Measurements from ENCODE around the gene IL12RB2. TPM values are rescaled to one million over a fixed set of nuclear protein-coding genes. Genes with fewer than 3 reads are reported as not detected.
"Not testable (repeated sequence)": the region's sequence is repeated elsewhere in the genome, so short reads cannot be mapped to it uniquely, and the experiment has no call there.

The IL12RB2 gene
- total and polyA plus RNA-seq, 7 donors = 0.13 to 9.5 (median 3.3) TPM

DNA sequence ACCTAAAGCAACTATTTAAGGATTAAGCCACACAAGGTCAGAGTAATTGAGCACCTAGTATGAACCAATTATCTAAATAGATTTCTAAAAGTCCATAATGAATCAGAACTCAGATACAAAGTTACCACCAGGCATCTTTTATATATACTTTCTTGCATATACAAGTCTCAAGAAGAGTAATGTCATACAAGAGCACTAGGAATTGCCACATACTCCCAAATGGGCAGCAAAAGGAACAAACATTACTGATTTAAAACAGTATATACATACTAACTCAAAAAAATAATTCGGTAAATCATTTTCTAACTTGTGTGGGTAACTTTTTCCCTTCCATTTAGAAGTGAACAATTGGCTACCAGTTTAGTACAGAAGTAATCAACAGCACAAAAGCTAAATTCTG is 100.5 kb downstream of the IL12RB2 start:
- DNase-seq (no peak), ATAC-seq (no peak)
- intact Hi-C loops (cut with DNase I) = no loop called here
- TF ChIP-seq, protein P1, sequence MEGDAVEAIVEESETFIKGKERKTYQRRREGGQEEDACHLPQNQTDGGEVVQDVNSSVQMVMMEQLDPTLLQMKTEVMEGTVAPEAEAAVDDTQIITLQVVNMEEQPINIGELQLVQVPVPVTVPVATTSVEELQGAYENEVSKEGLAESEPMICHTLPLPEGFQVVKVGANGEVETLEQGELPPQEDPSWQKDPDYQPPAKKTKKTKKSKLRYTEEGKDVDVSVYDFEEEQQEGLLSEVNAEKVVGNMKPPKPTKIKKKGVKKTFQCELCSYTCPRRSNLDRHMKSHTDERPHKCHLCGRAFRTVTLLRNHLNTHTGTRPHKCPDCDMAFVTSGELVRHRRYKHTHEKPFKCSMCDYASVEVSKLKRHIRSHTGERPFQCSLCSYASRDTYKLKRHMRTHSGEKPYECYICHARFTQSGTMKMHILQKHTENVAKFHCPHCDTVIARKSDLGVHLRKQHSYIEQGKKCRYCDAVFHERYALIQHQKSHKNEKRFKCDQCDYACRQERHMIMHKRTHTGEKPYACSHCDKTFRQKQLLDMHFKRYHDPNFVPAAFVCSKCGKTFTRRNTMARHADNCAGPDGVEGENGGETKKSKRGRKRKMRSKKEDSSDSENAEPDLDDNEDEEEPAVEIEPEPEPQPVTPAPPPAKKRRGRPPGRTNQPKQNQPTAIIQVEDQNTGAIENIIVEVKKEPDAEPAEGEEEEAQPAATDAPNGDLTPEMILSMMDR (IDR thresholded peaks at IDR 0.05) = no peak
- 95 to 99% (median 98%) methylated on average over 1 of the region's 1 CpG for WGBS, 3 donors
- Histone ChIP-seq H3K4me1 (peaks cover 14% of the 10 kb centered on the region), H3K27me3 (ENCODE audit: insufficient read depth in 3 of 3, low read length in 2 of 3) (no peaks in the 10 kb centered on the region), H3K9me3 (no peaks in the 10 kb centered on the region), H3K36me3 (ENCODE audit: insufficient read depth in 1 of 2, low read depth in 1 of 2) (peaks cover 0 to 43% of the 10 kb centered on the region in 2 donors), H3K27ac (no peak overlapping the region), H3K4me3 (no peak overlapping the region)

DNA sequence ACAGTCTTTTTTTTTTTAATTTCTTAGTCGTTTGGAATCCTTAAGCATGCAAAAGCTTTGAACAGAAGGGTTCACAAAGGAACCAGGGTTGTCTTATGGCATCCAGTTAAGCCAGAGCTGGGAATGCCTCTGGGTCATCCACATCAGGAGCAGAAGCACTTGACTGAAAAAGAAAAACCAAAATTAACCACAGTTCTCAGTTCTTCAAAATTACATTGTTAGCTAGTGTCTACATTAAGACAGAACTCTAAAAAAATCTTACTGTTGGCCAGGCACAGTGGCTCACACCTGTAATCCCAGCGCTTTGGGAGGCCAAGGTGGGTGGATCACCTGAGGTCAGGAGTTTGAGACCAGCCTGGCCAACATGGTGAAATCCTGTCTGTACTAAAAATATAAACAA is 105.4 kb downstream of the IL12RB2 start:
- intact Hi-C loops (cut with DNase I); DNase-seq: not testable (repeated sequence)

DNA sequence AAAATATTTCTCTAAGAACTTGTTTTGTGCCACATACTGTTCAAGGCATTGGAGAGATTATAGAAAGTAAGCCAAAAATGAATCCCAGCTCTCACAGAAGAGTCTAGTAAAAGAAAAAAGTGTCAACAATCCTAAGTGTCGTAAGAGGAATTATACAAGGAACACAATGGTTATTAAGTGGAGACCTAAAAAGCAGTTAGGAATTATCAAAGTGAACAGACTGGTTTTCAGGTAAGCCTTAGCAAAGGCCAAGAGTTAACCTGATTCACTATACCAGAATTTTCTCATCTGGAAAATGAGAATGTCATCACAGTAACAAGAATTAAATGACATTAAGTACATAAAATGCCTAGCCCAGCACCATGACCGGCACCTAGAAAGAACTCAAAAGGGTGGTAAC is 106.9 kb downstream of the IL12RB2 start:
- peaks cover 37% of the 10 kb centered on the region for H3K4me1 ChIP-seq
- H3K9me3 ChIP-seq = no peaks in the 10 kb centered on the region
- peaks cover 6 to 100% of the 10 kb centered on the region in 2 donors for H3K36me3 ChIP-seq (ENCODE audit: insufficient read depth in 1 of 2, low read depth in 1 of 2)
- H3K4me3 ChIP-seq = no peak overlapping the region
- H3K27me3 ChIP-seq (ENCODE audit: insufficient read depth in 3 of 3, low read length in 2 of 3) = no peaks in the 10 kb centered on the region
- DNase-seq (no peak), ATAC-seq (no peak)
- no peak overlapping the region for H3K27ac ChIP-seq
- intact Hi-C loops (cut with DNase I) = no loop called here
- TF ChIP-seq, protein P1 (IDR thresholded peaks at IDR 0.05) = no peak
- WGBS, 3 donors = 79 to 97% (median 89%) methylated on average over 2 of the region's 2 CpGs

More for the DNA sequence above, 105.4 kb downstream of the IL12RB2 start:
- ATAC-seq; H3K4me3 ChIP-seq; H3K9me3 ChIP-seq; H3K27ac ChIP-seq; H3K27me3 ChIP-seq (ENCODE audit: insufficient read depth in 3 of 3, low read length in 2 of 3): not testable (repeated sequence)
- WGBS, 3 donors = 66 to 76% (median 73%) methylated on average over 2 of the region's 2 CpGs
- Histone ChIP-seq H3K4me1 (peaks cover 26% of the 10 kb centered on the region), H3K36me3 (ENCODE audit: insufficient read depth in 1 of 2, low read depth in 1 of 2) (peaks cover 6 to 93% of the 10 kb centered on the region in 2 donors)

DNA sequence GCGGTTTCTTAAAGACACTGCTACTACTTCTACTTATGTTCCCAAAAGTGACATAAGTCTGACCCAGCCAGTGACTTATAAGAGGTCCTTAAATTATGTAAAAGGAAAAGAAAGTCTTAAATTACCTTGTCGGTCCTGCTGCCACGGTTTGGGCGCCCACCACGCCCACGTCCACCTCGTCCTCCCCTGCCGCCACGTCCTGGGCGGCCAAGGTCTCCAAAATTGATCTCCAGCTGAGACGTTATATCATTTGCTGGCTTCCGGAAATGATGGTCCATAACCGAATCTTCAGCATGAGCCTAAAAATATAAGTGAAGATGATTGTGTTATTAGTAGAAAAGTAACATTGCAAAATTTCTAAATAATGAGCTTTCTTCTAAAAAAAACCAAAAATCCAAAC is 107.4 kb downstream of the IL12RB2 start:
- Histone ChIP-seq H3K36me3 (ENCODE audit: insufficient read depth in 1 of 2, low read depth in 1 of 2) (peaks cover 6 to 100% of the 10 kb centered on the region in 2 donors), H3K9me3 (no peaks in the 10 kb centered on the region), H3K4me1 (peaks cover 41% of the 10 kb centered on the region), H3K27me3 (ENCODE audit: insufficient read depth in 3 of 3, low read length in 2 of 3) (no peaks in the 10 kb centered on the region), H3K4me3 (no peak overlapping the region), H3K27ac (no peak overlapping the region)
- TF ChIP-seq, protein P1 (IDR thresholded peaks at IDR 0.05) = no peak
- intact Hi-C loops (cut with DNase I) = no loop called here
- no peak for DNase-seq
- WGBS, 3 donors = 84 to 90% (median 86%) methylated on average over 13 of the region's 13 CpGs
- ATAC-seq = no peak

DNA sequence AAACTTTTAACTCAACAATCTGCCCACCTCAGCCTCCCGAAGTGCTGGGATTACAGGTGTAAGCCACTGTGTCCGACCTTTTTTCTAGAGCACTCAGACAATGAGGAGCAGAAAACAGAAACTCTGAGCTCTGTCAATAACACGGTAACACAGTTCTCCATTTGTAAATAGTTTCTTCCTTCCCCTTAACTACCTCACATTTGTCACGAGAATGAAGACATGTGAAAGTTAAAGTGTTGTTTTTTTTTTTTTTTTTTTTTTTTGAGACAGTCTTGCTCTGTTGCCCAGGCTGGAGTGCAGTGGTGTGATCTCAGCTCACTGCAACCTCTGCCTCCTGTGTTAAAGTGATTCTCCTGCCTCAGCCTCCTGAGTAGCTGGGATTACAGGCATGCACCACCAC is 110.1 kb downstream of the IL12RB2 start:
- WGBS, 3 donors = 79 to 89% (median 88%) methylated on average over 4 of the region's 4 CpGs
- peaks cover 6 to 100% of the 10 kb centered on the region in 2 donors for H3K36me3 ChIP-seq (ENCODE audit: insufficient read depth in 1 of 2, low read depth in 1 of 2)
- H3K27ac ChIP-seq; DNase-seq; ATAC-seq; H3K27me3 ChIP-seq (ENCODE audit: insufficient read depth in 3 of 3, low read length in 2 of 3); H3K9me3 ChIP-seq; H3K4me3 ChIP-seq; intact Hi-C loops (cut with DNase I): not testable (repeated sequence)
- H3K4me1 ChIP-seq = peaks cover 53% of the 10 kb centered on the region
